ENCODE data around the gene CST3.

Gene CST3

DNA sequence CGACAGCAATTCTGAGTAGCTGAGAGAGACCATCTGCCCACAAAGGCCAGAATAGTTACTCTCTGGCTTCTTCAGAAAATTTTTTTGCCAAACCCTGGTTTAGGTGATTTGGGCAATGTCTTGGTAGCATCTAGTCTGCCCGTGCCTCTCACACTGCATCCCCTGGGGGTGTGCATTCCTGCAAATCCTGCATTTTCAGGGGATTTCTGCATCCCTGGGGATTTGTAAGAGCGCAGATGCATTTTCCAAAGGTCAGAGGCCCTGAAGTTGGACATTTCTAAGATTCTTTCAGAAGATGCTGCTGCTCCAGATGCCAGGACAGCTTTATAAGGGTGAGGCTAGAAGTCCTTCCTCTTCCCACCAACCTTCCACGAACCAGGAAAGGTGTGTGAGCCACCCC lies 36.0 kb downstream of the CST3 start:
- no peak for DNase-seq (ENCODE audit: low read depth)

- DNase-seq (ENCODE audit: low read depth): no peak
These were observed 39.3 kb downstream of the CST3 start for GRCh38 chr20:23598481-23598880.

- DNase-seq (ENCODE audit: low read depth): no peak
These were observed 41.0 kb downstream of the CST3 start for GRCh38 chr20:23596579-23597250.

DNA sequence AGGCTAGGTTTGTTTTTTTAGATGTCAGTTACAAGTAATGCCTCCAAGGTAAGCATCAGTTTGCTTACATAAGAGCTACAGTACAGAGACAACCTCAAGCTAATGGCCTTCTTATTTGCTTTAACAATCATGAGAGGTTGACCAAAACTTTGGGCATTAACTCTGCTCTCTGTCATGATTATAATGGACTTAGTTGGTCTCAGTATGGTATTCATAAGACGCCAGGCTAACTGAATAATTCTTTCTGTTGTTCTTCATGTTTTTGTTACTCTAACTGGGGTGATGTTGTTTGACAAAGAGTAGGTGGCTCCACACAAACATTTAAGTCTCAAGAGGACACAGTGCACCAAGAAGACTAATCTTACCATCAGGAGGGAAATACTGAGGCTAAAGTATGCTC lies 41.8 kb downstream of the CST3 start:
- no peak for DNase-seq (ENCODE audit: low read depth)

DNA sequence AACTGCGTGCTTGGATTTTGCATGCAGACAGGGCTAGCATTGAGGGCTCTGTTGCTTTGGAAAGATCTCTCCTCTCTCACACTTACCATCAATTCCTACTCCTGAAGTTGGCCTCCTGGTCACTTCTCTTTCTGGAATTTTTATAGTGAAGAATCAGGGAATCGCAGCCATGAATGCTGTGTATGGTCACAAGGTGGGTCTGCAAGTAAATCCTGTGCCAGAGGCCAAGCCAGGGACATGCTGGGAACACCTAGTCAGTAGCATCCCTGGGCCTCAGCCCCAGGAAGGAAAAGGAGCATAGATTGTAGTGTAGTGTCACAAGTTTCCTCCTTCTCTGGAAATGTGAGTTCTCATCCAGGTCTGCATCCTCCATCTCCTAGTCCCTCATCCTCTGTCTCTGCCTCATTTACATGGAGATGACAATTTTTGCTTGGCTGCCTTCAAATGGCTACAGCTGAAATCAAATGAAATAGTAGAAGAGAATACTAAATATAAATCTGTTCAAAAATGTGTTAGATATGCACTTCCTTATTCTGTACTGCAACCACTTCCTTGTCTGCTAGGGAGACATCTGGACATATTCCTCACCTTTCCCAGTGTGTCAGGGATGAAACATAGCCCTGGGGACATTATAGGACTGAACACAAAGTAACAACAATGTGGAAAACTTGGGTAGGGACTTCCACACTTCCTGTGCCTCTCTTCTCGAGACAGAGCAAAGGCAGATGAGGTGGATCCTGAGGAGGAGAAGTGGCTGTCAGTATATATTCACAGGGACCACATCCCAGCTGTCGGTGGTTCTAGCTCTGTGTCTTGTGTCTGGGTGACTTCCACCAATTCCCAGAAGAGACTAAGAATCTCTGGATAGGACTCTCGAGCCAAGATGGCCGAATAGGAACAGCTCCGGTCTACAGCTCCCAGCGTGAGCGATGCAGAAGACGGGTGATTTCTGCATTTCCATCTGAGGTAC lies 49.0 kb downstream of the CST3 start:
- DNase-seq (ENCODE audit: low read depth): no peak

GRCh38 chr20:23587631-23588030 lies 50.1 kb downstream of the CST3 start:
- no peak for DNase-seq (ENCODE audit: low read depth)

- no peak for DNase-seq (ENCODE audit: low read depth)
These were observed 50.8 kb downstream of the CST3 start for GRCh38 chr20:23586735-23587525.

DNA sequence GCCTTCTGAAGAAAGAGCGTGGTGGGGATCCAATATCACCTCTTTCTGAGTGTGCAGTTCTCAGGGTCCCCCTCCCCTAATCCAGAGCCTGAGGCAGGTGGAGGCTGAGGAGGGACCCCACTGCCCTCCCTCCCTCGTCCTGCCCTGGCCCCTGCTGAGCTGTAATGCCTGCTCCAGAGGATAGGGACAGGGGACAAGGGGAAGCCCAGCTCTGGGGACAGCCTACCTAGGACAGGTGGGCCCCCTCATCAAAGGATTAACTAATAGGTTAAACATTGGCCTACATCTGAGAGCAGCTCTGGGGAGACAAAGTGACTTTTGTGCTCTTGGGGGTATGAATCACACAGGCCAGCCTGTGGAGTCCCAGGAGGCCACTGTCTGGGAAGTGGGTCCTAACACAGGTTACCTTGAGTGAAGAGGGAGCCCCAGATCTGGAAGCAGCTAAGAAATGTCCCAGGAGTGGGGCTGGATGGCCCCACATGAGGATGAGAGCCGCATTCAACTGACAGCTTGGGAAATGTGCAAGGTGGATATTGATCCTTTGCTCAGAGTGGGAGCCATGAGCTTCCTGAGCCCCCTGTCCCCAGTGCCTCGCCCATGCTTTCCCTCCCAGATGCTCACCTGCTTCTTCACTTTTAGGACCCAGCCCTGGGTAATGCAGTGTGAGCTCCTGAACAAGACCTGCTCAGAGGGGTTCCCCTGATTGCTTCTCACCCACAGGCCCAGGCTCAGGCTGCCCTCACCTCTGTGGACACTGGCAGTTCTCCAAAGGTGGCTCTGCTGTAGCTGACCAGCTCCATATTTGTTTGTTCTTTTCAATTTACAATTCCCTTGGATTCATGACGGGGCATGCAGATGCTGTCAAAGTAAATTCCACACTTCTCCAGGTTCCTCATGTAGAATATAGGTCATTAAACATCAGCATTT lies 51.7 kb downstream of the CST3 start:
- DNase-seq (ENCODE audit: low read depth): no peak

- DNase-seq (ENCODE audit: low read depth): no peak
These were observed 52.3 kb downstream of the CST3 start for GRCh38 chr20:23585449-23585807.

GRCh38 chr20:23584434-23585199 lies 53.1 kb downstream of the CST3 start:
- DNase-seq (ENCODE audit: low read depth): no peak

Measured in HS-5 (cell line).